ENCODE results near the gene STK32B.

The STK32B gene

GRCh38 chr4:5463361-5463760, 412.1 kb downstream of the STK32B start:
- TF ChIP-seq ZFX (IDR thresholded peaks at IDR 0.05; ENCODE audit: borderline replicate concordance): no peak
- no peak for TF ChIP-seq CTCF (IDR thresholded peaks at IDR 0.05)
- H3K27ac ChIP-seq: no peak overlapping the region

GRCh38 chr4:5463936-5464650, 412.8 kb downstream of the STK32B start:
- H3K27ac ChIP-seq: no peak overlapping the region
- TF ChIP-seq ZFX (IDR thresholded peaks at IDR 0.05; ENCODE audit: borderline replicate concordance) (no peak), CTCF (IDR thresholded peaks at IDR 0.05) (no peak)

- H3K27ac ChIP-seq: no peak overlapping the region
- TF ChIP-seq ZFX (IDR thresholded peaks at IDR 0.05; ENCODE audit: borderline replicate concordance) (no peak), CTCF (IDR thresholded peaks at IDR 0.05) (no peak)
These were observed 414.2 kb downstream of the STK32B start for GRCh38 chr4:5465529-5465928.

- no peak for TF ChIP-seq ZFX (IDR thresholded peaks at IDR 0.05; ENCODE audit: borderline replicate concordance)
- TF ChIP-seq CTCF (IDR thresholded peaks at IDR 0.05): no peak
- H3K27ac ChIP-seq: no peak overlapping the region
These were observed 414.7 kb downstream of the STK32B start for GRCh38 chr4:5465956-5466355.

- H3K27ac ChIP-seq: no peak overlapping the region
- no peak for TF ChIP-seq CTCF (IDR thresholded peaks at IDR 0.05)
- no peak for TF ChIP-seq ZFX (IDR thresholded peaks at IDR 0.05; ENCODE audit: borderline replicate concordance)
These were observed 415.8 kb downstream of the STK32B start for GRCh38 chr4:5467111-5467510.

GRCh38 chr4:5469151-5469775, 418.0 kb downstream of the STK32B start:
- no peak for TF ChIP-seq ZFX (IDR thresholded peaks at IDR 0.05; ENCODE audit: borderline replicate concordance)
- no peak for TF ChIP-seq CTCF (IDR thresholded peaks at IDR 0.05)
- no peak overlapping the region for H3K27ac ChIP-seq

GRCh38 chr4:5469861-5470260, 418.6 kb downstream of the STK32B start:
- TF ChIP-seq ZFX (IDR thresholded peaks at IDR 0.05; ENCODE audit: borderline replicate concordance) (no peak), CTCF (IDR thresholded peaks at IDR 0.05) (no peak)
- H3K27ac ChIP-seq: no peak overlapping the region

All from 22Rv1 (cell line).